Measurements from ENCODE around the gene NDUFAF8.

Gene NDUFAF8

DNA sequence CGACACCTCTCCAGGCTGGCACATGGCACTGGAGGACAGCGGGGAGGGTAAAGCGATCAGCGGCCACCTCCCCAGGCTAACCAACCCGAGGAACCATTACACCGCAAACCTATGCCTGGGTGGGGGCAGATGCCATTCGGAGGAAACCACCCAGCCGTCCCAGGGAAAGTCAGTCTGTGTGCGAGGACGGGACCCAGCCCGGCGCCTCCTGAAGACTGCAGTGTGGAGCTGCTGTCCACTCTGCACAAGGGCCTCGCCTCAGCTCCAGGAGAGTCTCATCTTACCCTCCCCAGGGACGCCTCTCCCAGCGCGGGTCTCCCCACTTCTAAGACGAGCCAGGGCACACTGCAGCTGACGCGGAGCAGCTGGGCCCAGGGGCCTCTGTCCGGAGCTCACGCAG, 48.0 kb downstream of the NDUFAF8 start:
- H4K20me1 ChIP-seq (ENCODE audit: control insufficient read depth, insufficient read depth, low read depth, low read length): no peaks in the 10 kb centered on the region
- H3K36me3 ChIP-seq (ENCODE audit: control insufficient read depth, low read length): peaks cover 31% of the 10 kb centered on the region; the same call in 1 of the 2 replicates
- no peaks in the 10 kb centered on the region for H3K9me3 ChIP-seq (ENCODE audit: control insufficient read depth, insufficient read depth, low read length)
- no peaks in the 10 kb centered on the region for H3F3A ChIP-seq (ENCODE audit: control insufficient read depth, insufficient read depth)
- H3K4me1 ChIP-seq (ENCODE audit: control insufficient read depth, low read length): no peaks in the 10 kb centered on the region; the same call in 1 of the 2 replicates
- no peaks in the 10 kb centered on the region for H3K9me2 ChIP-seq (replicated peaks; ENCODE audit: control insufficient read depth, low read length)
- no peak overlapping the region for H3K27ac ChIP-seq (ENCODE audit: low read depth, low read length)
- H3K4me3 ChIP-seq (ENCODE audit: low read length): no peak overlapping the region
- peaks cover 62% of the 10 kb centered on the region for H3K79me2 ChIP-seq (ENCODE audit: control insufficient read depth, low read length)
- H3K27me3 ChIP-seq (ENCODE audit: control insufficient read depth, low read length): no peaks in the 10 kb centered on the region
- no peak for TF ChIP-seq EZH2phosphoT487 (IDR thresholded peaks at IDR 0.05; ENCODE audit: borderline replicate concordance, low read length)
- TF ChIP-seq, protein P1, sequence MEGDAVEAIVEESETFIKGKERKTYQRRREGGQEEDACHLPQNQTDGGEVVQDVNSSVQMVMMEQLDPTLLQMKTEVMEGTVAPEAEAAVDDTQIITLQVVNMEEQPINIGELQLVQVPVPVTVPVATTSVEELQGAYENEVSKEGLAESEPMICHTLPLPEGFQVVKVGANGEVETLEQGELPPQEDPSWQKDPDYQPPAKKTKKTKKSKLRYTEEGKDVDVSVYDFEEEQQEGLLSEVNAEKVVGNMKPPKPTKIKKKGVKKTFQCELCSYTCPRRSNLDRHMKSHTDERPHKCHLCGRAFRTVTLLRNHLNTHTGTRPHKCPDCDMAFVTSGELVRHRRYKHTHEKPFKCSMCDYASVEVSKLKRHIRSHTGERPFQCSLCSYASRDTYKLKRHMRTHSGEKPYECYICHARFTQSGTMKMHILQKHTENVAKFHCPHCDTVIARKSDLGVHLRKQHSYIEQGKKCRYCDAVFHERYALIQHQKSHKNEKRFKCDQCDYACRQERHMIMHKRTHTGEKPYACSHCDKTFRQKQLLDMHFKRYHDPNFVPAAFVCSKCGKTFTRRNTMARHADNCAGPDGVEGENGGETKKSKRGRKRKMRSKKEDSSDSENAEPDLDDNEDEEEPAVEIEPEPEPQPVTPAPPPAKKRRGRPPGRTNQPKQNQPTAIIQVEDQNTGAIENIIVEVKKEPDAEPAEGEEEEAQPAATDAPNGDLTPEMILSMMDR (IDR thresholded peaks at IDR 0.05; ENCODE audit: low read depth, low read length, poor library complexity, severe bottlenecking): no peak
- H3K4me2 ChIP-seq (ENCODE audit: low read length): no peak overlapping the region

DNA sequence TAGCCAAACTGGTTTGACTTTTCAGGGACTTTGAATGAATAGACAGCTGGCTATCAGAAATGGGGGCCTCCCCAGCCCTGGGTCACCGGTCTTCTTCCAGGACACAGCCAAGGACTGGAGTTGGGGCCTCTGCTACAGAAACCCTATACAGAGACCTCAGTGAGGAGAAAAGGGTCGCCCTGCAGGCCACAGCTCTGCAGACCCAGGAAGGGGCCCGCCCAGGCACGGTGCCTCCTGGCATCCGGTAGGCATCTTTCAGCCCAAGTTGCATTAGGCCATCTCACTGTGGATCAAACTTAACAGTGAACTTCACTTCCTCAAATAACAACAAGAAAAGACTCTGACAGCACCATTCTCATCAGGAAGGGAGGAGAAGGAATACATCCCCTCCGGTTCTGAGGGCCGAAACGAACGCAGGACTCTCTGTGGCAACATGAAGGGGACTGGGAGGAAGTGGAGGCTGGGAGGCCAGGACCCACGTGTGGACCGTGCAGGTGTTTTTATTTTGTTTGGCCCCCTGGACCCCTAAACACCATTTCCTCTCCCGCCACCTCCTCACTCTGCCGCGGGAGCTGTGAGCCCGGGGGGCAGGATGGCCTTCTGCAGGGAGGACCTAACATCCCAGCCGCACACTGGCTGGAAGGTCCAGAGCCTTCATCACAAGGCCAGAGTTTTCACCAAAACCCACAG, 48.8 kb downstream of the NDUFAF8 start:
- no peaks in the 10 kb centered on the region for H4K20me1 ChIP-seq (ENCODE audit: control insufficient read depth, insufficient read depth, low read depth, low read length)
- peaks cover 31% of the 10 kb centered on the region; the same call in 1 of the 2 replicates for H3K36me3 ChIP-seq (ENCODE audit: control insufficient read depth, low read length)
- TF ChIP-seq EZH2phosphoT487 (IDR thresholded peaks at IDR 0.05; ENCODE audit: borderline replicate concordance, low read length): no peak
- TF ChIP-seq, protein P1 (IDR thresholded peaks at IDR 0.05; ENCODE audit: low read depth, low read length, poor library complexity, severe bottlenecking): no peak
- H3K9me3 ChIP-seq (ENCODE audit: control insufficient read depth, insufficient read depth, low read length): no peaks in the 10 kb centered on the region
- H3K9me2 ChIP-seq (replicated peaks; ENCODE audit: control insufficient read depth, low read length): no peaks in the 10 kb centered on the region
- H3K27ac ChIP-seq (ENCODE audit: low read depth, low read length): no peak overlapping the region
- no peak overlapping the region for H3K4me3 ChIP-seq (ENCODE audit: low read length)
- H3K27me3 ChIP-seq (ENCODE audit: control insufficient read depth, low read length): no peaks in the 10 kb centered on the region
- H3F3A ChIP-seq (ENCODE audit: control insufficient read depth, insufficient read depth): no peaks in the 10 kb centered on the region
- no peak overlapping the region for H3K4me2 ChIP-seq (ENCODE audit: low read length)
- no peaks in the 10 kb centered on the region; the same call in 1 of the 2 replicates for H3K4me1 ChIP-seq (ENCODE audit: control insufficient read depth, low read length)
- peaks cover 66% of the 10 kb centered on the region for H3K79me2 ChIP-seq (ENCODE audit: control insufficient read depth, low read length)

DNA sequence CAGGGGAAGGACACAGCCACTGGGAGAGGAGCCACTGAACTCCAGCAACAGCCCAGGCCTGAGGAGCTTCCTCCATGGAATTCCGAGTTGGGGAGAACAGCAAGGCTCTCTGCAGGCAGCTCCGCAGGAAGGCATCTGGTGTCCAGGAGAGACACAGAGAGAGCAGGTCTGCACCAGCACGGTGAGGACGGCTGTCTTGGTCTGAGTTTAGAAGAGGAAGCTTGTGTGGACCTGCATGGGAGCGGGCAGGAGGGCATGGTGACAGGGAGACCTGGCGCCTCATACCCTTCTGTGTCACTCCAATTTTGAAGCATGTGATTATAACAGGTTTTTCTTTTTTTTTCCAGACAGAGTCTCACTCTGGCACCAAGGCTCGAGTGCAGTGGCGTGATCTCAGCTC, 49.6 kb downstream of the NDUFAF8 start:
- no peak overlapping the region for H3K4me2 ChIP-seq (ENCODE audit: low read length)
- H3K9me2 ChIP-seq (replicated peaks; ENCODE audit: control insufficient read depth, low read length): no peaks in the 10 kb centered on the region
- no peaks in the 10 kb centered on the region for H3K27me3 ChIP-seq (ENCODE audit: control insufficient read depth, low read length)
- peaks cover 73% of the 10 kb centered on the region for H3K79me2 ChIP-seq (ENCODE audit: control insufficient read depth, low read length)
- no peaks in the 10 kb centered on the region for H4K20me1 ChIP-seq (ENCODE audit: control insufficient read depth, insufficient read depth, low read depth, low read length)
- H3K9me3 ChIP-seq (ENCODE audit: control insufficient read depth, insufficient read depth, low read length): no peaks in the 10 kb centered on the region
- peaks cover 31% of the 10 kb centered on the region; the same call in 1 of the 2 replicates for H3K36me3 ChIP-seq (ENCODE audit: control insufficient read depth, low read length)
- no peak overlapping the region for H3K4me3 ChIP-seq (ENCODE audit: low read length)
- H3K27ac ChIP-seq (ENCODE audit: low read depth, low read length): no peak overlapping the region
- peaks cover 6% of the 10 kb centered on the region for H3K4me1 ChIP-seq (ENCODE audit: control insufficient read depth, low read length)
- 0 out of 2 replicates have a peak, but pooled peaks cover 2% of the 10 kb centered on the region for H3F3A ChIP-seq (ENCODE audit: control insufficient read depth, insufficient read depth)
- no peak for TF ChIP-seq EZH2phosphoT487 (IDR thresholded peaks at IDR 0.05; ENCODE audit: borderline replicate concordance, low read length)
- TF ChIP-seq, protein P1 (IDR thresholded peaks at IDR 0.05; ENCODE audit: low read depth, low read length, poor library complexity, severe bottlenecking): no peak

Data from DOHH2 (cell line).